GM12873 (cell line): Measurements from ENCODE around the gene MAPK6.

Experiments used
- CTCF ChIP-seq: IDR thresholded peaks from 2 replicates; pipeline ENCODE4 v1.5.1; 2012; ENCODE audit warnings: low read depth, mild to moderate bottlenecking, moderate library complexity, low read length, control low read depth; ENCODE audit not compliant: insufficient read depth; ENCODE audit errors: missing control alignments

MAPK6 gene

GRCh38 chr15:52099651-52100272, 80.7 kb downstream of the MAPK6 start:
- TF ChIP-seq CTCF, result no peak

- TF ChIP-seq CTCF, result no peak
Observed at GRCh38 chr15:52100807-52101442, 81.9 kb downstream of the MAPK6 start.

GRCh38 chr15:52101542-52102323, 82.7 kb downstream of the MAPK6 start:
- no peak for TF ChIP-seq CTCF

GRCh38 chr15:52102463-52102862, 83.4 kb downstream of the MAPK6 start:
- TF ChIP-seq CTCF, result no peak

GRCh38 chr15:52103217-52104207, 84.5 kb downstream of the MAPK6 start:
- TF ChIP-seq CTCF, result no peak

- TF ChIP-seq CTCF, result peak; percentile 8
Observed at GRCh38 chr15:52104532-52105004, 85.5 kb downstream of the MAPK6 start.
